Measurements from ENCODE around the gene VSIG8.

DNA sequence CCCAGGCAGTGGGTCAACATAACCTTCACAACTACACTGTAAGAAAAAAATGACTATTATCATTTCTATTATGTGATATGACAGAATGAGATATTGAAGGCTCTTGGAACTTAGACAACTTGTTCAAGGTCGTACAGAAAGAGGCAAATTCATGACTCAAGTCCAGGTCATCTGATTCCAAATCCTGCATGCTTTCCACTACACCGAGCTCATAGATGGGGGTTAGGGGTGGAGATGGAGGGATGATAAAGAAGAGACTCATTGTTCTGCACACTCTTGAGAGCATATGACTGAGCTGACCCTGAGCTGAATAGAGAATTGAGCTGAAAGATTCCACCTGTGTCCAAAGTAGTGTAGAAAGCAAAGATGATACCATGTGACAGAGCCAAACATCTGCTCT lies 57.5 kb downstream of the VSIG8 start:
- no peak for TF ChIP-seq CTCF (conservative IDR thresholded peaks at IDR 0.05 in 1 of 2, IDR thresholded peaks at IDR 0.05 in 1 of 2; ENCODE audit: low read depth in 1 of 2, low read length in 2 of 2)
- TF ChIP-seq EZH2 (IDR thresholded peaks at IDR 0.05; ENCODE audit: low read length, missing control alignments), result no peak
